PC-3 (cell line): ENCODE results near the gene SPATS2. TPM values are rescaled to one million over a fixed set of nuclear protein-coding genes. Genes with fewer than 3 reads are reported as not detected.

Experiments used
- ATAC-seq: fragments of 200-7000 bp; cut with Tn5 transposase; 2 replicates; pipeline ENCODE4 v1.9.1; 2020; ENCODE audit warnings: mild to moderate bottlenecking, moderate library complexity
- BruUV-seq: library from RNA; stranded (reverse); fragments of 400-500 nt; replicated peaks from 2 replicates; lab custom pipeline; 2021; lab: Mats Ljungman, UMichigan
- CTCF ChIA-PET: fragments of 300-600 bp; sonication (Branson Sonifier 250); formaldehyde crosslinking; loops from one replicate; lab custom pipeline; 2022; ENCODE audit warnings: antibody characterized with exemption; lab: Charles Lee
- POLR2A ChIA-PET: fragments of 300-600 bp; sonication (Branson Sonifier 250); formaldehyde crosslinking; loops from one replicate; lab custom pipeline; 2022; ENCODE audit warnings: antibody characterized with exemption; ENCODE audit not compliant: unreplicated experiment; lab: Charles Lee
- DNase-seq: peaks from one replicate; pipeline ENCODE4 v3.0.0-alpha.2; 2015
- H2AFZ ChIP-seq: fragments of 300-600 bp; sonication (generic); 2 replicates; pipeline ENCODE4 v1.6.0; 2016; ENCODE audit warnings: antibody characterized with exemption, low read length
- H3F3A ChIP-seq: fragments of 300-600 bp; sonication (generic); one replicate; pipeline ENCODE4 v1.6.0; 2017; ENCODE audit warnings: antibody characterized with exemption, low read length, control low read depth, mild to moderate bottlenecking; ENCODE audit not compliant: unreplicated experiment
- H3K27ac ChIP-seq: fragments of 300-600 bp; sonication (generic); 2 replicates; pipeline ENCODE4 v1.5.1; 2016; ENCODE audit warnings: mild to moderate bottlenecking, low read length
- H3K27me3 ChIP-seq: fragments of 300-600 bp; sonication (generic); 2 replicates; pipeline ENCODE4 v1.6.1; 2016; ENCODE audit warnings: low read length, mixed read lengths
- H3K36me3 ChIP-seq: fragments of 300-600 bp; sonication (generic); 2 replicates; pipeline ENCODE4 v1.6.1; 2016; ENCODE audit warnings: low read depth, mixed run types, low read length, mixed read lengths
- H3K4me1 ChIP-seq: fragments of 300-600 bp; sonication (generic); 2 replicates; pipeline ENCODE4 v1.5.1; 2016; ENCODE audit warnings: low read length; ENCODE audit not compliant: insufficient read depth
- H3K4me2 ChIP-seq: fragments of 300-600 bp; sonication (generic); 2 replicates; pipeline ENCODE4 v1.6.0; 2016; ENCODE audit warnings: low read length
- H3K4me3 ChIP-seq: fragments of 300-600 bp; sonication (generic); 2 replicates; pipeline ENCODE4 v1.5.1; 2016; ENCODE audit warnings: mild to moderate bottlenecking, low read length, mixed read lengths
- H3K79me2 ChIP-seq: fragments of 300-600 bp; sonication (generic); 2 replicates; pipeline ENCODE4 v1.6.1; 2017; ENCODE audit warnings: low read length, mixed read lengths
- H3K9ac ChIP-seq: fragments of 300-600 bp; sonication (generic); 2 replicates; pipeline ENCODE4 v1.6.0; 2016; ENCODE audit warnings: mild to moderate bottlenecking, low read length
- H3K9me2 ChIP-seq: fragments of 300-600 bp; sonication (generic); replicated peaks from 2 replicates; pipeline ENCODE4 v1.6.1; 2016; ENCODE audit warnings: mixed run types, low read length, mixed read lengths
- H3K9me3 ChIP-seq: fragments of 300-600 bp; sonication (generic); 2 replicates; pipeline ENCODE4 v1.6.1; 2016; ENCODE audit warnings: low read length, mixed read lengths
- H4K20me1 ChIP-seq: fragments of 300-600 bp; sonication (generic); 2 replicates; pipeline ENCODE4 v1.6.1; 2016; ENCODE audit warnings: low read length, mixed read lengths
- EZH2 ChIP-seq: fragments of 300-600 bp; sonication (generic); IDR thresholded peaks from one replicate; pipeline ENCODE4 v1.6.1; 2017; ENCODE audit warnings: antibody characterized with exemption, mild to moderate bottlenecking, low read length; ENCODE audit not compliant: unreplicated experiment
- EZH2phosphoT487 ChIP-seq: fragments of 300-600 bp; sonication (generic); IDR thresholded peaks from 2 replicates; pipeline ENCODE4 v1.6.1; 2018; ENCODE audit warnings: mild to moderate bottlenecking, antibody characterized with exemption, low read length, borderline replicate concordance
- intact Hi-C: fragments of 100-400 bp; cut with micrococcal nuclease; formaldehyde crosslinking; loops from 2 replicates; pipeline ENCODE4 v1.9.0; 2023
- total RNA-seq: library from RNA; depleted of rRNA; stranded (reverse); fragments of >200 nt; gene quantifications from 2 replicates; pipeline ENCODE4 v1.2.3, GENCODE V29; 2014
- TF ChIP-seq, protein P1 (sequence below): fragments of 300-600 bp; sonication (generic); conservative IDR thresholded peaks from 2 replicates; pipeline ENCODE4 v1.5.1; 2017; ENCODE audit warnings: antibody characterized with exemption, low read depth, mild to moderate bottlenecking, low read length

Gene SPATS2
- total RNA-seq, 1 experiment from 2014 or later = 27.0 TPM

DNA sequence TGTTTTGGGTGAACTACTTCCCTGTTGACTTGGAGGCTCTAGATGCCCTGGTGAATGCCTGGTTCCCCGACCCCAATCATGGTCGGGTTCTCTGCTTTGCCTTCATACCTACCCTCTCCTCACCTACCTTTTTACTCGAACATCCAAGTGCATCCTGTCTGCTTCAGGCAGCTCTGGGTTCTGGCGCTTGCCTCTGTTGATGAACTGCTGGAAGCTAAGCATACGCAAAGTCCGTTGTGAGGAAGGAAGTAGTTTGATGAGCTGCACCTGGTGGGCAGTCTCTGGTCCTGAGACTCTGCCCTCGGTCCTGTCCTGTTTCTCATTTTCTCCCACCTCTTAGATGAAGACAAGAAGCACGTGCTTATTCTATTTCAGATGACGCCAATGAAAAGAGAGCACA, 185.2 kb downstream of the SPATS2 start:
- Histone ChIP-seq H3K9ac (no peak overlapping the region), H3K4me3 (no peak overlapping the region), H3K4me1 (no peaks in the 10 kb centered on the region), H3K9me2 (no peaks in the 10 kb centered on the region), H3K4me2 (no peak overlapping the region), H3K27me3 (no peaks in the 10 kb centered on the region), H3K9me3 (no peaks in the 10 kb centered on the region), H3K36me3 (peaks cover 6% of the 10 kb centered on the region; the same call in 1 of the 2 replicates), H2AFZ (no peak overlapping the region), H3K79me2 (no peaks in the 10 kb centered on the region), H4K20me1 (no peaks in the 10 kb centered on the region), H3K27ac (no peak overlapping the region), H3F3A (no peaks in the 10 kb centered on the region)
- BruUV-seq = no TSS peak
- ATAC-seq (no peak), DNase-seq (no peak)
- POLR2A ChIA-PET = no interaction called here
- intact Hi-C loops = loop anchor here (2.0 kb wide), 1 partner anchor 38 kb away; no protein-coding TSS in a partner anchor
- CTCF ChIA-PET = interaction anchor here (0.6 to 1.5 kb wide), 4 partner anchors 20 to 264 kb away, joined by 3 to 9 read pairs (median 4); no protein-coding TSS in a partner anchor
- TF ChIP-seq, protein P1, sequence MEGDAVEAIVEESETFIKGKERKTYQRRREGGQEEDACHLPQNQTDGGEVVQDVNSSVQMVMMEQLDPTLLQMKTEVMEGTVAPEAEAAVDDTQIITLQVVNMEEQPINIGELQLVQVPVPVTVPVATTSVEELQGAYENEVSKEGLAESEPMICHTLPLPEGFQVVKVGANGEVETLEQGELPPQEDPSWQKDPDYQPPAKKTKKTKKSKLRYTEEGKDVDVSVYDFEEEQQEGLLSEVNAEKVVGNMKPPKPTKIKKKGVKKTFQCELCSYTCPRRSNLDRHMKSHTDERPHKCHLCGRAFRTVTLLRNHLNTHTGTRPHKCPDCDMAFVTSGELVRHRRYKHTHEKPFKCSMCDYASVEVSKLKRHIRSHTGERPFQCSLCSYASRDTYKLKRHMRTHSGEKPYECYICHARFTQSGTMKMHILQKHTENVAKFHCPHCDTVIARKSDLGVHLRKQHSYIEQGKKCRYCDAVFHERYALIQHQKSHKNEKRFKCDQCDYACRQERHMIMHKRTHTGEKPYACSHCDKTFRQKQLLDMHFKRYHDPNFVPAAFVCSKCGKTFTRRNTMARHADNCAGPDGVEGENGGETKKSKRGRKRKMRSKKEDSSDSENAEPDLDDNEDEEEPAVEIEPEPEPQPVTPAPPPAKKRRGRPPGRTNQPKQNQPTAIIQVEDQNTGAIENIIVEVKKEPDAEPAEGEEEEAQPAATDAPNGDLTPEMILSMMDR = no peak
- TF ChIP-seq EZH2phosphoT487 = no peak

DNA sequence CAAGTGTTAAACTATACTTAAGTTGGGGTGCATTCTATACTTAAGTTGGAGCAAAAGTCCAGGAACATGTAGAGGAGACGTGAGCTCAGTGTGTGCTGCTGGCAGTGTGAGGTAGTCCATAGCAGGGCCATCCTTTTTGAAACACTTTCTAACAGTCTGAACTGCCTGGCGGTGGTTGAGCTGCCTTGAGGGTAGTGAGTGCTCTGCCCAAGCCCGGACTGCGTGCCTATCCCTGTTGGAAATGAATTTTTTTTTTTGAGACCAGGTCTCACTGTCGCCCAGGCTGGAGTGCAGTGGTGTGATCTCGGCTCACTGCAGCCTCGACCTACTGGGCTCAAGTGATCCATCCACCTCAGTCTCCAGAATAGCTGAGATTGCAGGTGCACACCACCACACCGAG, 185.6 kb downstream of the SPATS2 start:
- H3K36me3 ChIP-seq = peaks cover 6% of the 10 kb centered on the region; the same call in 1 of the 2 replicates
- ATAC-seq (no peak), DNase-seq (no peak)
- no peak overlapping the region for H3K27ac ChIP-seq
- H3K4me2 ChIP-seq = no peak overlapping the region
- H3K4me3 ChIP-seq = no peak overlapping the region
- H3K9ac ChIP-seq = no peak overlapping the region
- no peak overlapping the region for H2AFZ ChIP-seq
- H3K9me3 ChIP-seq = no peaks in the 10 kb centered on the region
- no peaks in the 10 kb centered on the region for H3F3A ChIP-seq
- ChIA-PET CTCF (interaction anchor here (0.6 to 1.6 kb wide), 6 partner anchors 11 to 264 kb away, joined by 3 to 9 read pairs (median 3); no protein-coding TSS in a partner anchor), POLR2A (no interaction called here)
- intact Hi-C loops = loop anchor here (1.0 to 2.0 kb wide), 3 partner anchors 27 to 222 kb away; no protein-coding TSS in a partner anchor
- H4K20me1 ChIP-seq = no peaks in the 10 kb centered on the region
- H3K79me2 ChIP-seq = no peaks in the 10 kb centered on the region
- H3K27me3 ChIP-seq = no peaks in the 10 kb centered on the region
- BruUV-seq = no TSS peak
- no peaks in the 10 kb centered on the region for H3K9me2 ChIP-seq
- no peaks in the 10 kb centered on the region for H3K4me1 ChIP-seq
- TF ChIP-seq EZH2 = no peak
- TF ChIP-seq, protein P1 = no peak
- no peak for TF ChIP-seq EZH2phosphoT487

DNA sequence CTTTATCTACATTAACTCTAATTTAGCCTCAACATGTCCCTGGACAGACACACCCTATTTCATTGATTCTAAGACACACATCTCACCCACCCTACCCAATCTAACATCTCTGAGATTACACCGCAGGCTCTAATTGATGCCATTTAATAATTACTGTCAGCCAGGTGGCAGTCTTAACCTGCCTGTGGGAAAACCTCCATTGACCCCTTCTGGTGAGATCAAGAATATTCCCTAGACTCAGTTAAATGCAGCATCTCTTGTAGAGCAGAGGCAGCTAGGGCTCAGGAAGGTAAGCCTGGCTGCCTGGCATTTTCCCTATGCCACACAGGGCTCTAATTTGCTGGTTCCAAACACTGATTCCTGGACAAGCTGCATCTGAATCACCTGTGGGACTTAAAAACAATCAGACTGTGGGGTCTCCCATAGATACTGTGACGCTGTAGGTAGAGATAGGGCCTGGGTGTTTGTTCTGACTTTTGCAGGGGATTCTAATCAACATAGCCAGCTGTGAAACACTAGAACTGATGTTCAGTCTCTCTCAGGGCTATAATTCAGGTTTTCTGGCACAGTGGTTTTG, 186.3 kb downstream of the SPATS2 start:
- BruUV-seq = no TSS peak
- no peaks in the 10 kb centered on the region for H3K27me3 ChIP-seq
- H3K4me1 ChIP-seq = no peaks in the 10 kb centered on the region
- POLR2A ChIA-PET = no interaction called here
- DNase-seq (peak; percentile 60), ATAC-seq (peak; percentile 79)
- H3K79me2 ChIP-seq = no peaks in the 10 kb centered on the region
- intact Hi-C loops = loop anchor here (1.0 to 2.0 kb wide), 3 partner anchors 27 to 222 kb away; no protein-coding TSS in a partner anchor
- no peaks in the 10 kb centered on the region for H3K9me2 ChIP-seq
- no peak overlapping the region for H3K4me2 ChIP-seq
- no peaks in the 10 kb centered on the region for H3F3A ChIP-seq
- H3K4me3 ChIP-seq = no peak overlapping the region
- no peaks in the 10 kb centered on the region for H3K9me3 ChIP-seq
- no peak overlapping the region for H3K9ac ChIP-seq
- CTCF ChIA-PET = interaction anchor here (1.0 to 1.6 kb wide), 3 partner anchors 10 to 265 kb away, joined by 3 to 9 read pairs (median 5); no protein-coding TSS in a partner anchor
- peaks cover 6% of the 10 kb centered on the region; the same call in 1 of the 2 replicates for H3K36me3 ChIP-seq
- H4K20me1 ChIP-seq = no peaks in the 10 kb centered on the region
- no peak overlapping the region for H2AFZ ChIP-seq
- TF ChIP-seq EZH2 (no peak), EZH2phosphoT487 (no peak)
- TF ChIP-seq, protein P1 = peak; percentile 84
- no peak overlapping the region for H3K27ac ChIP-seq
